ENCODE data around the gene SWAP70.

The SWAP70 gene

GRCh38 chr11:9726321-9727022, 62.6 kb downstream of the SWAP70 start:
- H3K27ac ChIP-seq (ENCODE audit: low read depth, low read length) = no peak overlapping the region
- no peak overlapping the region for H3K9ac ChIP-seq (ENCODE audit: low read length in 5 of 5)
- H3K4me1 ChIP-seq (ENCODE audit: control insufficient read depth in 5 of 5, insufficient read depth in 5 of 5, low read length in 5 of 5) = no peaks in the 10 kb centered on the region
- H3K36me3 ChIP-seq (ENCODE audit: control insufficient read depth in 5 of 5, insufficient read depth in 5 of 5, low read length in 5 of 5) = peaks cover 10 to 30% (median 19%) of the 10 kb centered on the region in 5 donors
- no peaks in the 10 kb centered on the region for H3K27me3 ChIP-seq (ENCODE audit: control insufficient read depth in 5 of 5, insufficient read depth in 4 of 5, low read length in 5 of 5)
- H3K9me3 ChIP-seq (ENCODE audit: control insufficient read depth in 5 of 5, low read length in 5 of 5) = no peaks in the 10 kb centered on the region
- H3K4me3 ChIP-seq (ENCODE audit: low read depth in 1 of 5, low read length in 5 of 5) = no peak overlapping the region

GRCh38 chr11:9728058-9728457, 64.2 kb downstream of the SWAP70 start:
- no peak overlapping the region for H3K27ac ChIP-seq (ENCODE audit: low read depth, low read length)
- no peaks in the 10 kb centered on the region for H3K9me3 ChIP-seq (ENCODE audit: control insufficient read depth in 5 of 5, low read length in 5 of 5)
- no peak overlapping the region for H3K4me3 ChIP-seq (ENCODE audit: low read depth in 1 of 5, low read length in 5 of 5)
- H3K27me3 ChIP-seq (ENCODE audit: control insufficient read depth in 5 of 5, insufficient read depth in 4 of 5, low read length in 5 of 5) = no peaks in the 10 kb centered on the region
- peaks cover 17 to 37% (median 26%) of the 10 kb centered on the region in 5 donors for H3K36me3 ChIP-seq (ENCODE audit: control insufficient read depth in 5 of 5, insufficient read depth in 5 of 5, low read length in 5 of 5)
- H3K4me1 ChIP-seq (ENCODE audit: control insufficient read depth in 5 of 5, insufficient read depth in 5 of 5, low read length in 5 of 5) = no peaks in the 10 kb centered on the region
- no peak overlapping the region for H3K9ac ChIP-seq (ENCODE audit: low read length in 5 of 5)

- H3K36me3 ChIP-seq (ENCODE audit: control insufficient read depth in 5 of 5, insufficient read depth in 5 of 5, low read length in 5 of 5) = peaks cover 28 to 45% (median 38%) of the 10 kb centered on the region in 5 donors
Measured at GRCh38 chr11:9731256-9731655, 67.4 kb downstream of the SWAP70 start.

GRCh38 chr11:9732453-9732852, 68.6 kb downstream of the SWAP70 start:
- H3K9me3 ChIP-seq (ENCODE audit: control insufficient read depth in 5 of 5, low read length in 5 of 5) = peaks cover 0 to 2% (median 0%) of the 10 kb centered on the region in 5 donors
- no peak overlapping the region for H3K9ac ChIP-seq (ENCODE audit: low read length in 5 of 5)
- no peaks in the 10 kb centered on the region for H3K27me3 ChIP-seq (ENCODE audit: control insufficient read depth in 5 of 5, insufficient read depth in 4 of 5, low read length in 5 of 5)
- H3K27ac ChIP-seq (ENCODE audit: low read depth, low read length) = no peak overlapping the region
- H3K4me3 ChIP-seq (ENCODE audit: low read depth in 1 of 5, low read length in 5 of 5) = no peak overlapping the region
- peaks cover 26 to 52% (median 42%) of the 10 kb centered on the region in 5 donors for H3K36me3 ChIP-seq (ENCODE audit: control insufficient read depth in 5 of 5, insufficient read depth in 5 of 5, low read length in 5 of 5)
- H3K4me1 ChIP-seq (ENCODE audit: control insufficient read depth in 5 of 5, insufficient read depth in 5 of 5, low read length in 5 of 5) = peaks cover 0 to 4% (median 0%) of the 10 kb centered on the region in 5 donors

More at GRCh38 chr11:9731256-9731655, 67.4 kb downstream of the SWAP70 start:
- Histone ChIP-seq H3K4me1 (ENCODE audit: control insufficient read depth in 5 of 5, insufficient read depth in 5 of 5, low read length in 5 of 5) (no peaks in the 10 kb centered on the region), H3K27ac (ENCODE audit: low read depth, low read length) (no peak overlapping the region), H3K27me3 (ENCODE audit: control insufficient read depth in 5 of 5, insufficient read depth in 4 of 5, low read length in 5 of 5) (no peaks in the 10 kb centered on the region), H3K4me3 (ENCODE audit: low read depth in 1 of 5, low read length in 5 of 5) (no peak overlapping the region), H3K9me3 (ENCODE audit: control insufficient read depth in 5 of 5, low read length in 5 of 5) (peaks cover 0 to 2% (median 0%) of the 10 kb centered on the region in 5 donors), H3K9ac (ENCODE audit: low read length in 5 of 5) (no peak overlapping the region)

- no peak overlapping the region for H3K27ac ChIP-seq (ENCODE audit: low read depth, low read length)
- H3K4me3 ChIP-seq (ENCODE audit: low read depth in 1 of 5, low read length in 5 of 5) = no peak overlapping the region
- H3K9me3 ChIP-seq (ENCODE audit: control insufficient read depth in 5 of 5, low read length in 5 of 5) = peaks cover 0 to 2% (median 0%) of the 10 kb centered on the region in 5 donors
- H3K4me1 ChIP-seq (ENCODE audit: control insufficient read depth in 5 of 5, insufficient read depth in 5 of 5, low read length in 5 of 5) = peaks cover 0 to 4% (median 0%) of the 10 kb centered on the region in 5 donors
- H3K36me3 ChIP-seq (ENCODE audit: control insufficient read depth in 5 of 5, insufficient read depth in 5 of 5, low read length in 5 of 5) = peaks cover 21 to 51% (median 40%) of the 10 kb centered on the region in 5 donors
- no peaks in the 10 kb centered on the region for H3K27me3 ChIP-seq (ENCODE audit: control insufficient read depth in 5 of 5, insufficient read depth in 4 of 5, low read length in 5 of 5)
- no peak overlapping the region for H3K9ac ChIP-seq (ENCODE audit: low read length in 5 of 5)
Measured at GRCh38 chr11:9733212-9733611, 69.3 kb downstream of the SWAP70 start.

- no peak overlapping the region for H3K4me3 ChIP-seq (ENCODE audit: low read depth in 1 of 5, low read length in 5 of 5)
- H3K9me3 ChIP-seq (ENCODE audit: control insufficient read depth in 5 of 5, low read length in 5 of 5) = peaks cover 0 to 2% (median 0%) of the 10 kb centered on the region in 5 donors
- peaks cover 17 to 55% (median 41%) of the 10 kb centered on the region in 5 donors for H3K36me3 ChIP-seq (ENCODE audit: control insufficient read depth in 5 of 5, insufficient read depth in 5 of 5, low read length in 5 of 5)
- H3K27ac ChIP-seq (ENCODE audit: low read depth, low read length) = no peak overlapping the region
- H3K27me3 ChIP-seq (ENCODE audit: control insufficient read depth in 5 of 5, insufficient read depth in 4 of 5, low read length in 5 of 5) = no peaks in the 10 kb centered on the region
- peaks cover 0 to 7% (median 4%) of the 10 kb centered on the region in 5 donors for H3K4me1 ChIP-seq (ENCODE audit: control insufficient read depth in 5 of 5, insufficient read depth in 5 of 5, low read length in 5 of 5)
- no peak overlapping the region for H3K9ac ChIP-seq (ENCODE audit: low read length in 5 of 5)
Measured at GRCh38 chr11:9735236-9735635, 71.4 kb downstream of the SWAP70 start.

- Histone ChIP-seq H3K4me3 (ENCODE audit: low read depth in 1 of 5, low read length in 5 of 5) (no peak overlapping the region), H3K27me3 (ENCODE audit: control insufficient read depth in 5 of 5, insufficient read depth in 4 of 5, low read length in 5 of 5) (no peaks in the 10 kb centered on the region), H3K36me3 (ENCODE audit: control insufficient read depth in 5 of 5, insufficient read depth in 5 of 5, low read length in 5 of 5) (peaks cover 17 to 60% (median 48%) of the 10 kb centered on the region in 5 donors), H3K9ac (ENCODE audit: low read length in 5 of 5) (no peak overlapping the region), H3K27ac (ENCODE audit: low read depth, low read length) (no peak overlapping the region), H3K9me3 (ENCODE audit: control insufficient read depth in 5 of 5, low read length in 5 of 5) (peaks cover 0 to 2% (median 0%) of the 10 kb centered on the region in 5 donors), H3K4me1 (ENCODE audit: control insufficient read depth in 5 of 5, insufficient read depth in 5 of 5, low read length in 5 of 5) (peaks cover 0 to 7% (median 4%) of the 10 kb centered on the region in 5 donors)
Measured at GRCh38 chr11:9735919-9736318, 72.0 kb downstream of the SWAP70 start.

GRCh38 chr11:9736365-9736764, 72.5 kb downstream of the SWAP70 start:
- Histone ChIP-seq H3K27me3 (ENCODE audit: control insufficient read depth in 5 of 5, insufficient read depth in 4 of 5, low read length in 5 of 5) (no peaks in the 10 kb centered on the region), H3K9me3 (ENCODE audit: control insufficient read depth in 5 of 5, low read length in 5 of 5) (peaks cover 0 to 2% (median 0%) of the 10 kb centered on the region in 5 donors), H3K4me1 (ENCODE audit: control insufficient read depth in 5 of 5, insufficient read depth in 5 of 5, low read length in 5 of 5) (peaks cover 0 to 7% (median 4%) of the 10 kb centered on the region in 5 donors), H3K36me3 (ENCODE audit: control insufficient read depth in 5 of 5, insufficient read depth in 5 of 5, low read length in 5 of 5) (peaks cover 17 to 63% (median 51%) of the 10 kb centered on the region in 5 donors), H3K9ac (ENCODE audit: low read length in 5 of 5) (no peak overlapping the region), H3K4me3 (ENCODE audit: low read depth in 1 of 5, low read length in 5 of 5) (no peak overlapping the region), H3K27ac (ENCODE audit: low read depth, low read length) (no peak overlapping the region)

GRCh38 chr11:9738116-9738515, 74.2 kb downstream of the SWAP70 start:
- Histone ChIP-seq H3K36me3 (ENCODE audit: control insufficient read depth in 5 of 5, insufficient read depth in 5 of 5, low read length in 5 of 5) (peaks cover 12 to 66% (median 46%) of the 10 kb centered on the region in 5 donors), H3K9ac (ENCODE audit: low read length in 5 of 5) (no peak overlapping the region)

GRCh38 chr11:9738707-9739106, 74.8 kb downstream of the SWAP70 start:
- no peak overlapping the region for H3K9ac ChIP-seq (ENCODE audit: low read length in 5 of 5)
- peaks cover 6 to 60% (median 43%) of the 10 kb centered on the region in 5 donors for H3K36me3 ChIP-seq (ENCODE audit: control insufficient read depth in 5 of 5, insufficient read depth in 5 of 5, low read length in 5 of 5)
- H3K9me3 ChIP-seq (ENCODE audit: control insufficient read depth in 5 of 5, low read length in 5 of 5) = peaks cover 0 to 2% (median 0%) of the 10 kb centered on the region in 5 donors
- no peaks in the 10 kb centered on the region for H3K27me3 ChIP-seq (ENCODE audit: control insufficient read depth in 5 of 5, insufficient read depth in 4 of 5, low read length in 5 of 5)
- H3K4me3 ChIP-seq (ENCODE audit: low read depth in 1 of 5, low read length in 5 of 5) = no peak overlapping the region
- H3K4me1 ChIP-seq (ENCODE audit: control insufficient read depth in 5 of 5, insufficient read depth in 5 of 5, low read length in 5 of 5) = peaks cover 0 to 7% (median 4%) of the 10 kb centered on the region in 5 donors
- H3K27ac ChIP-seq (ENCODE audit: low read depth, low read length) = no peak overlapping the region

More at GRCh38 chr11:9738116-9738515, 74.2 kb downstream of the SWAP70 start:
- Histone ChIP-seq H3K4me3 (ENCODE audit: low read depth in 1 of 5, low read length in 5 of 5) (no peak overlapping the region), H3K9me3 (ENCODE audit: control insufficient read depth in 5 of 5, low read length in 5 of 5) (peaks cover 0 to 2% (median 0%) of the 10 kb centered on the region in 5 donors), H3K27me3 (ENCODE audit: control insufficient read depth in 5 of 5, insufficient read depth in 4 of 5, low read length in 5 of 5) (no peaks in the 10 kb centered on the region), H3K4me1 (ENCODE audit: control insufficient read depth in 5 of 5, insufficient read depth in 5 of 5, low read length in 5 of 5) (peaks cover 0 to 7% (median 4%) of the 10 kb centered on the region in 5 donors), H3K27ac (ENCODE audit: low read depth, low read length) (no peak overlapping the region)

Measured in subcutaneous abdominal adipose tissue (tissue), 5 donors.